CD4-positive, alpha-beta T cell (primary cell): ENCODE results near the gene DOCK4. TPM values are rescaled to one million over a fixed set of nuclear protein-coding genes. Genes with fewer than 3 reads are reported as not detected.

Experiments
- ATAC-seq: fragments of 200-7000 bp; cut with Tn5 transposase; one replicate; pipeline ENCODE4 v1.10.0; 2022; ENCODE audit warnings: mild to moderate bottlenecking; ENCODE audit not compliant: poor library complexity
- CTCF ChIA-PET: fragments of 350-600 bp; sonication (Branson Sonifier 250); formaldehyde crosslinking; loops from one replicate; lab custom pipeline; 2021; ENCODE audit warnings: antibody characterized with exemption, inconsistent platforms; lab: Charles Lee
- POLR2A ChIA-PET: fragments of 350-600 bp; sonication (Branson Sonifier 250); formaldehyde crosslinking; loops from one replicate; lab custom pipeline; 2021; ENCODE audit warnings: antibody characterized with exemption, inconsistent platforms; lab: Charles Lee
- DNase-seq, 14 experiments: peaks; one replicate each; pipeline ENCODE4 v3.0.0-alpha.2; 2013 to 2020; ENCODE audit warnings: mixed read lengths in 2 of 14
- H3K27ac ChIP-seq, 2 donors: one replicate each; pipeline versions ENCODE4 v1.5.1 to v1.7.0; 2013; ENCODE audit warnings: low read length in 2 of 2, low read depth in 1 of 2, mild to moderate bottlenecking in 1 of 2
- H3K27me3 ChIP-seq, 2 experiments: 1 replicate in 1 of 2; 2 replicates in 1 of 2; pipeline versions ENCODE4 v1.6.1 to v1.7.0; 2013; ENCODE audit warnings: low read length in 2 of 2, control low read depth in 1 of 2, mild to moderate bottlenecking in 1 of 2, moderate library complexity in 1 of 2; ENCODE audit not compliant: insufficient read depth in 2 of 2, control insufficient read depth in 1 of 2
- H3K36me3 ChIP-seq: one replicate; pipeline ENCODE4 v1.6.1; 2013; ENCODE audit warnings: low read length, control low read depth; ENCODE audit not compliant: insufficient read depth
- H3K4me1 ChIP-seq: one replicate; pipeline ENCODE4 v1.6.1; 2013; ENCODE audit warnings: low read length, control low read depth; ENCODE audit not compliant: insufficient read depth
- H3K4me3 ChIP-seq: one replicate; pipeline ENCODE4 v1.5.1; 2013; ENCODE audit warnings: mild to moderate bottlenecking, low read length, moderate library complexity
- H3K9me3 ChIP-seq, 2 experiments: 1 replicate in 1 of 2; 2 replicates in 1 of 2; pipeline versions ENCODE4 v1.6.1 to v1.7.0; 2013; ENCODE audit warnings: low read length in 2 of 2, mild to moderate bottlenecking in 2 of 2, control low read depth in 1 of 2, moderate library complexity in 1 of 2; ENCODE audit not compliant: control insufficient read depth in 1 of 2, insufficient read depth in 1 of 2
- H3K27ac Mint-ChIP-seq: one replicate; pipeline ENCODE4 v1.8.0; 2020; ENCODE audit warnings: mixed read lengths
- H3K27me3 Mint-ChIP-seq: one replicate; pipeline ENCODE4 v1.8.0; 2021; ENCODE audit warnings: mixed read lengths
- H3K36me3 Mint-ChIP-seq: one replicate; pipeline ENCODE4 v1.8.0; 2021; ENCODE audit warnings: low read depth, mixed read lengths
- H3K4me1 Mint-ChIP-seq: one replicate; pipeline ENCODE4 v1.8.0; 2021; ENCODE audit warnings: low read depth, mixed read lengths
- H3K4me3 Mint-ChIP-seq: one replicate; pipeline ENCODE4 v1.8.0; 2020; ENCODE audit warnings: mild to moderate bottlenecking, mixed read lengths
- H3K9me3 Mint-ChIP-seq: one replicate; pipeline ENCODE4 v1.8.0; 2020; ENCODE audit warnings: mixed read lengths
- intact Hi-C, 2 experiments: fragments of 100-400 bp; cut with DNase I in 1 of 2; cut with micrococcal nuclease in 1 of 2; formaldehyde crosslinking; loops; one replicate each; pipeline versions ENCODE4 v1.15.1 to v1.9.0; 2023 to 2025; cut with DNase I, micrococcal nuclease
- total RNA-seq, 174 experiments: library from RNA in 2 of 174; stranded (reverse) in 2 of 174; gene quantifications; one replicate each; pipeline ENCODE4 v1.2.3 and lab custom pipeline; 2021 to 2026
- TF ChIP-seq, protein P1 (sequence below): fragments of 200-600 bp; IDR thresholded peaks from one replicate; pipeline ENCODE4 v1.8.0; 2022; ENCODE audit warnings: antibody characterized with exemption, mild to moderate bottlenecking

Gene DOCK4
- total RNA-seq, 2 experiments from 2014 or later: 0.31 to 0.38 TPM

DNA sequence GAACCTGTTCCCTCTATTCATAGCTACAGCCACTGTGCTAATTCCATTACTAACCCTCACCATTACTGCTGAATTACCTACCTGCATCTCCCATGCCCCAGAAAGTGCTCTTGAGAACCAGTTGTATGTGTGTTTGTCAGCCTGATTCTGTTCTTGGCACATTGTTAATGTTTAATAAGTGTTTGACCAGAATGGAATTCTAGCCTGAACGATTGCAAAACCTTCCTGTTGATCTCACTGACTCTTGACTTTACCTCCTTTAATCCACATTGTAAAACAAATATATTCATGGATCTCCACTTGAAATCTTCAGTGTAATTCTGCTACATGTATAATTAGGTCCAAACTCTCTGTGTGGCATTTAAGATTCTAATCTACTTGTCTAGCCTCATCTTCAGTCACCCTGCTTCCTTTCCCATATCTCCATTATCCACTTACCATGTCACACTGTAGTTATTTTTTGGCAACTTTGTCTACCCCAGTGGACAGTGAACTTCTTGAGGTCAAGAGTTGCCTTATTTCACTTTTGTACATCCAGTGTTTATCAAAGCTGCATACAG, 5.2 kb upstream of the DOCK4 start:
- Mint-ChIP-seq H3K27ac (no peak overlapping the region), H3K27me3 (no peaks in the 10 kb centered on the region), H3K4me1 (peaks cover 57% of the 10 kb centered on the region), H3K4me3 (peak overlapping the region; percentile 21), H3K9me3 (no peaks in the 10 kb centered on the region), H3K36me3 (peaks cover 9% of the 10 kb centered on the region)
- no peak for DNase-seq
- intact Hi-C loops: no loop called here
- Histone ChIP-seq H3K9me3 (no peaks in the 10 kb centered on the region), H3K27ac (no peak overlapping the region), H3K36me3 (no peaks in the 10 kb centered on the region), H3K4me1 (peaks cover 10% of the 10 kb centered on the region), H3K4me3 (no peak overlapping the region), H3K27me3 (no peaks in the 10 kb centered on the region)
- CTCF ChIA-PET: no interaction called here
- ATAC-seq: no peak
- TF ChIP-seq, protein P1, sequence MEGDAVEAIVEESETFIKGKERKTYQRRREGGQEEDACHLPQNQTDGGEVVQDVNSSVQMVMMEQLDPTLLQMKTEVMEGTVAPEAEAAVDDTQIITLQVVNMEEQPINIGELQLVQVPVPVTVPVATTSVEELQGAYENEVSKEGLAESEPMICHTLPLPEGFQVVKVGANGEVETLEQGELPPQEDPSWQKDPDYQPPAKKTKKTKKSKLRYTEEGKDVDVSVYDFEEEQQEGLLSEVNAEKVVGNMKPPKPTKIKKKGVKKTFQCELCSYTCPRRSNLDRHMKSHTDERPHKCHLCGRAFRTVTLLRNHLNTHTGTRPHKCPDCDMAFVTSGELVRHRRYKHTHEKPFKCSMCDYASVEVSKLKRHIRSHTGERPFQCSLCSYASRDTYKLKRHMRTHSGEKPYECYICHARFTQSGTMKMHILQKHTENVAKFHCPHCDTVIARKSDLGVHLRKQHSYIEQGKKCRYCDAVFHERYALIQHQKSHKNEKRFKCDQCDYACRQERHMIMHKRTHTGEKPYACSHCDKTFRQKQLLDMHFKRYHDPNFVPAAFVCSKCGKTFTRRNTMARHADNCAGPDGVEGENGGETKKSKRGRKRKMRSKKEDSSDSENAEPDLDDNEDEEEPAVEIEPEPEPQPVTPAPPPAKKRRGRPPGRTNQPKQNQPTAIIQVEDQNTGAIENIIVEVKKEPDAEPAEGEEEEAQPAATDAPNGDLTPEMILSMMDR: no peak
- POLR2A ChIA-PET: no interaction called here

DNA sequence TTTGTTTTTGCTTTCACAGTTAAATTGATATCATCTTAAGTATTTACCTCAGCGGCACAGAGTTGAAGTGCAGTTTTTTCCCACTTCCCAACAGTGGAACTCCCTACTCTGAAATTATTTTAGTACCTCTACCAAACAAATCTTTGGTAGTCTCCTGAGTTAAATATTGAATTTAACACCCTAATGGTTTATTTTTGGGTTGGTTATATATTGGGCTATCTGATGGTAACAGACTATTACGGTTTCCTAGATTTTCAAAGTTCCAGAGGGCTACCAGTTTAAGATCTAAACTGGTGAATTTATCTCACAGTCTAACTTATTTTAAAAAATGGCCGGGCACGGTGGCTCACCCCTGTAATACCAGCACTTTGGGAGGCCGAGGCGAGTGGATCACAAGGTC, 1.6 kb upstream of the DOCK4 start:
- Mint-ChIP-seq H3K27ac (peak overlapping the region; percentile 91), H3K4me3 (peak overlapping the region; percentile 99), H3K36me3 (peaks cover 13% of the 10 kb centered on the region), H3K9me3 (no peaks in the 10 kb centered on the region), H3K27me3 (peaks cover 19% of the 10 kb centered on the region), H3K4me1 (peaks cover 57% of the 10 kb centered on the region)
- Histone ChIP-seq H3K4me3 (no peak overlapping the region), H3K9me3 (no peaks in the 10 kb centered on the region), H3K4me1 (peaks cover 29% of the 10 kb centered on the region), H3K27me3 (peaks cover 11 to 17% of the 10 kb centered on the region in 2 experiments), H3K27ac (no peak overlapping the region), H3K36me3 (no peaks in the 10 kb centered on the region)
- DNase-seq (no peak), ATAC-seq (no peak)
- POLR2A ChIA-PET: interaction anchor here (3.6 kb wide), 1 partner anchor 242 kb away, joined by 35 read pairs; the partner anchor contains the start of gene IFRD1
- CTCF ChIA-PET: no interaction called here
- intact Hi-C loops: loop anchor here (2.0 to 10.0 kb wide), 6 partner anchors 185 to 910 kb away; partner anchors contain the start of genes IFRD1 (in 1 of the 2), IMMP2L (in 1 of the 2) and SMIM30 (in 1 of the 2)
- TF ChIP-seq, protein P1: no peak

DNA sequence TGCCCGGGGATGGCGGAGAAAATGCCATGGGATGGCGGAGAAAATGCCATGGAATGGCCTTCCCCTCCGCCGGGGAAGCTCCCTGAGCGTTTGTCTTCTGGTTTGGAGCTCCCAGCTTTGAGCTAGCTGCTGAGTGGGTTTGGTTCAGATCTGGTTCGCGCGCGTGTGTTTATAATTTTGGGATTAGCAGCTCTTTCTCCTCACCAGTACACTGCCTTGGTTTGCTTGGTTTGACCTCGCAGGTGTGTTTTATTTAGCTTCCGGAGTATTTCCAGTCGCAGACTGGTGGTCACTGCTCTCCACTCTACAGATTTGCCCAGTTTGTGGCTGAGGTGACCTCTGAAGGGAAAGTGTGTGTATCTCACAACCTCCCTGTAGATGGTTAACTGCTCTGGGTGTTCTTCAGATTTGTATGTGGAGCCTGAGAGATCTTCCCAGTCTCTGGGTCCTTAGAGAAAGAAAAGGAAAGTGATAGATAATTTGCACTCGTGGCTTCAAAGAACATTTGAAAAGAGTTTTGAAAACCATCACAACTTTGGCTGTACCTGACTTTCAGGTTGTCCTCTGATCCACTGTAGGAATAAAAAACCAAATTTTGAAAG, 893 bp upstream of the DOCK4 start:
- ChIA-PET POLR2A (interaction anchor here (0.5 to 3.6 kb wide), 4 partner anchors 19 to 645 kb away, joined by 3 to 35 read pairs (median 4); partner anchors contain the start of genes IFRD1 and IMMP2L), CTCF (no interaction called here)
- H3K9me3 Mint-ChIP-seq: no peaks in the 10 kb centered on the region
- H3K36me3 ChIP-seq: no peaks in the 10 kb centered on the region
- peaks cover 29% of the 10 kb centered on the region for H3K4me1 ChIP-seq
- H3K36me3 Mint-ChIP-seq: peaks cover 13% of the 10 kb centered on the region
- peaks cover 16 to 23% of the 10 kb centered on the region in 2 experiments for H3K27me3 ChIP-seq
- H3K27ac Mint-ChIP-seq: peak overlapping the region; percentile 91
- H3K27me3 Mint-ChIP-seq: peaks cover 24% of the 10 kb centered on the region
- peak in 2 of 14 experiments; percentile 10 to 14 for DNase-seq
- H3K4me3 Mint-ChIP-seq: peak overlapping the region; percentile 99
- TF ChIP-seq, protein P1: no peak
- H3K4me3 ChIP-seq: peak overlapping the region; percentile 87
- no peaks in the 10 kb centered on the region for H3K9me3 ChIP-seq
- H3K27ac ChIP-seq: peak overlapping the region in 1 of 2 donors; percentile 48
- intact Hi-C loops: loop anchor here (1.0 to 10.0 kb wide), 7 partner anchors 185 to 910 kb away; partner anchors contain the start of genes IFRD1 (in 2 of the 2), IMMP2L (in 1 of the 2) and SMIM30 (in 1 of the 2)
- ATAC-seq: no peak
- H3K4me1 Mint-ChIP-seq: peaks cover 59% of the 10 kb centered on the region
